HepG2 (cell line): ENCODE results near the gene ALG10. TPM values are rescaled to one million over a fixed set of nuclear protein-coding genes. Genes with fewer than 3 reads are reported as not detected.

ENCODE experiments used
- CENPBD1 ChIP-seq: sonication (generic); formaldehyde crosslinking; IDR thresholded peaks from 2 replicates; pipeline ENCODE4 v1.8.0; 2022; ENCODE audit warnings: missing genetic modification reagents, low read depth, mild to moderate bottlenecking, borderline replicate concordance
- HNF1A ChIP-seq, 2 experiments: sonication (generic) in 1 of 2; formaldehyde crosslinking in 1 of 2; IDR thresholded peaks; 2 replicates each; pipeline versions ENCODE4 v1.4.0 to v1.6.1; 2016 to 2020; ENCODE audit warnings: borderline replicate concordance in 1 of 2, low read depth in 1 of 2, mild to moderate bottlenecking in 1 of 2, missing genetic modification reagents in 1 of 2
- POLR2AphosphoS2 ChIP-seq: IDR thresholded peaks from 2 replicates; pipeline ENCODE4 v1.6.1; 2011; ENCODE audit warnings: low read depth, low read length, improper control_type of control experiment
- SNAI1 ChIP-seq: sonication (generic); formaldehyde crosslinking; IDR thresholded peaks from 2 replicates; pipeline ENCODE4 v1.5.0; 2020; ENCODE audit warnings: mild to moderate bottlenecking, missing genetic modification reagents, borderline replicate concordance
- ZFP91 ChIP-seq: sonication (generic); formaldehyde crosslinking; IDR thresholded peaks from 2 replicates; pipeline ENCODE4 v1.9.0; 2022; ENCODE audit warnings: missing genetic modification reagents, mild to moderate bottlenecking, borderline replicate concordance
- ZNF275 ChIP-seq: sonication (generic); formaldehyde crosslinking; IDR thresholded peaks from 2 replicates; pipeline ENCODE4 v1.8.0; 2022; ENCODE audit warnings: missing genetic modification reagents, mild to moderate bottlenecking, inconsistent platforms, borderline replicate concordance
- ZNF572 ChIP-seq: sonication (generic); formaldehyde crosslinking; IDR thresholded peaks from 2 replicates; pipeline ENCODE4 v1.5.1; 2020; ENCODE audit warnings: mild to moderate bottlenecking, missing genetic modification reagents
- polyA plus RNA-seq, 8 experiments: library from polyadenylated mRNA; depleted of rRNA in 3 of 8; stranded (reverse) in 7 of 8; unstranded in 1 of 8; fragments of >200 nt; fragmentation: Illumina TruSeq in 4 of 8; extraction: Trizol in 4 of 8; gene quantifications; 2 replicates each; pipeline versions ENCODE4 v1.2.1 to v1.2.3, GENCODE V29; 2011 to 2016; ENCODE audit warnings: low read depth in 4 of 8, missing spikeins in 1 of 8, mixed read lengths in 1 of 8; ENCODE audit not compliant: insufficient read depth in 1 of 8
- total RNA-seq, 5 experiments: library from RNA; depleted of rRNA; stranded (reverse); fragments of >200 nt; fragmentation: Illumina TruSeq; extraction: Trizol; gene quantifications; 2 replicates each; pipeline ENCODE4 v1.2.3, GENCODE V29; 2016; ENCODE audit warnings: low read depth in 1 of 5
- TF ChIP-seq, protein P1 (sequence below): sonication (generic); formaldehyde crosslinking; IDR thresholded peaks from 2 replicates; pipeline ENCODE4 v1.4.0; 2020; ENCODE audit warnings: mild to moderate bottlenecking, missing genetic modification reagents
- TF ChIP-seq, protein P2 (sequence below): sonication (generic); formaldehyde crosslinking; IDR thresholded peaks from 2 replicates; pipeline ENCODE4 v1.4.0; 2020; ENCODE audit warnings: missing genetic modification reagents

Gene ALG10
- total and polyA plus RNA-seq, 2 of the 13 experiments (the other 11 are each of a cell fraction or from before 2014, with no cell fraction given), result 7.9 to 17.4 TPM

- no peak for TF ChIP-seq CENPBD1
- TF ChIP-seq, protein P1, sequence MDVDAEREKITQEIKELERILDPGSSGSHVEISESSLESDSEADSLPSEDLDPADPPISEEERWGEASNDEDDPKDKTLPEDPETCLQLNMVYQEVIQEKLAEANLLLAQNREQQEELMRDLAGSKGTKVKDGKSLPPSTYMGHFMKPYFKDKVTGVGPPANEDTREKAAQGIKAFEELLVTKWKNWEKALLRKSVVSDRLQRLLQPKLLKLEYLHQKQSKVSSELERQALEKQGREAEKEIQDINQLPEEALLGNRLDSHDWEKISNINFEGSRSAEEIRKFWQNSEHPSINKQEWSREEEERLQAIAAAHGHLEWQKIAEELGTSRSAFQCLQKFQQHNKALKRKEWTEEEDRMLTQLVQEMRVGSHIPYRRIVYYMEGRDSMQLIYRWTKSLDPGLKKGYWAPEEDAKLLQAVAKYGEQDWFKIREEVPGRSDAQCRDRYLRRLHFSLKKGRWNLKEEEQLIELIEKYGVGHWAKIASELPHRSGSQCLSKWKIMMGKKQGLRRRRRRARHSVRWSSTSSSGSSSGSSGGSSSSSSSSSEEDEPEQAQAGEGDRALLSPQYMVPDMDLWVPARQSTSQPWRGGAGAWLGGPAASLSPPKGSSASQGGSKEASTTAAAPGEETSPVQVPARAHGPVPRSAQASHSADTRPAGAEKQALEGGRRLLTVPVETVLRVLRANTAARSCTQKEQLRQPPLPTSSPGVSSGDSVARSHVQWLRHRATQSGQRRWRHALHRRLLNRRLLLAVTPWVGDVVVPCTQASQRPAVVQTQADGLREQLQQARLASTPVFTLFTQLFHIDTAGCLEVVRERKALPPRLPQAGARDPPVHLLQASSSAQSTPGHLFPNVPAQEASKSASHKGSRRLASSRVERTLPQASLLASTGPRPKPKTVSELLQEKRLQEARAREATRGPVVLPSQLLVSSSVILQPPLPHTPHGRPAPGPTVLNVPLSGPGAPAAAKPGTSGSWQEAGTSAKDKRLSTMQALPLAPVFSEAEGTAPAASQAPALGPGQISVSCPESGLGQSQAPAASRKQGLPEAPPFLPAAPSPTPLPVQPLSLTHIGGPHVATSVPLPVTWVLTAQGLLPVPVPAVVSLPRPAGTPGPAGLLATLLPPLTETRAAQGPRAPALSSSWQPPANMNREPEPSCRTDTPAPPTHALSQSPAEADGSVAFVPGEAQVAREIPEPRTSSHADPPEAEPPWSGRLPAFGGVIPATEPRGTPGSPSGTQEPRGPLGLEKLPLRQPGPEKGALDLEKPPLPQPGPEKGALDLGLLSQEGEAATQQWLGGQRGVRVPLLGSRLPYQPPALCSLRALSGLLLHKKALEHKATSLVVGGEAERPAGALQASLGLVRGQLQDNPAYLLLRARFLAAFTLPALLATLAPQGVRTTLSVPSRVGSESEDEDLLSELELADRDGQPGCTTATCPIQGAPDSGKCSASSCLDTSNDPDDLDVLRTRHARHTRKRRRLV (CRISPR knock-in tag), result 0 out of 2 replicates have a peak, but pooled peaks have one; percentile 76
- peak; percentile 69 for TF ChIP-seq ZFP91
- TF ChIP-seq ZNF275 (CRISPR knock-in tag), result no peak
- TF ChIP-seq SNAI1, result no peak
- TF ChIP-seq POLR2AphosphoS2, result no peak
- peak; percentile 79; the same call in 1 of the 2 replicates for TF ChIP-seq ZNF572 (CRISPR knock-in tag)
- TF ChIP-seq, protein P2, sequence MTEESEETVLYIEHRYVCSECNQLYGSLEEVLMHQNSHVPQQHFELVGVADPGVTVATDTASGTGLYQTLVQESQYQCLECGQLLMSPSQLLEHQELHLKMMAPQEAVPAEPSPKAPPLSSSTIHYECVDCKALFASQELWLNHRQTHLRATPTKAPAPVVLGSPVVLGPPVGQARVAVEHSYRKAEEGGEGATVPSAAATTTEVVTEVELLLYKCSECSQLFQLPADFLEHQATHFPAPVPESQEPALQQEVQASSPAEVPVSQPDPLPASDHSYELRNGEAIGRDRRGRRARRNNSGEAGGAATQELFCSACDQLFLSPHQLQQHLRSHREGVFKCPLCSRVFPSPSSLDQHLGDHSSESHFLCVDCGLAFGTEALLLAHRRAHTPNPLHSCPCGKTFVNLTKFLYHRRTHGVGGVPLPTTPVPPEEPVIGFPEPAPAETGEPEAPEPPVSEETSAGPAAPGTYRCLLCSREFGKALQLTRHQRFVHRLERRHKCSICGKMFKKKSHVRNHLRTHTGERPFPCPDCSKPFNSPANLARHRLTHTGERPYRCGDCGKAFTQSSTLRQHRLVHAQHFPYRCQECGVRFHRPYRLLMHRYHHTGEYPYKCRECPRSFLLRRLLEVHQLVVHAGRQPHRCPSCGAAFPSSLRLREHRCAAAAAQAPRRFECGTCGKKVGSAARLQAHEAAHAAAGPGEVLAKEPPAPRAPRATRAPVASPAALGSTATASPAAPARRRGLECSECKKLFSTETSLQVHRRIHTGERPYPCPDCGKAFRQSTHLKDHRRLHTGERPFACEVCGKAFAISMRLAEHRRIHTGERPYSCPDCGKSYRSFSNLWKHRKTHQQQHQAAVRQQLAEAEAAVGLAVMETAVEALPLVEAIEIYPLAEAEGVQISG (CRISPR knock-in tag), result peak; percentile 95
- TF ChIP-seq HNF1A (IDR thresholded peaks at IDR 0.05; ENCODE audit: low read depth), result no peak
- TF ChIP-seq HNF1A (CRISPR knock-in tag; IDR thresholded peaks at IDR 0.05; ENCODE audit: borderline replicate concordance), result peak; percentile 49
These were observed at the start of gene ALG10 (continued) for GRCh38 chr12:34022079-34022830.
